Skeletal muscle tissue (tissue), 4 donors: ENCODE results near the gene ANGPT4. TPM values are rescaled to one million over a fixed set of nuclear protein-coding genes. Genes with fewer than 3 reads are reported as not detected.

Experiments used
- H3K27ac ChIP-seq: one replicate; pipeline ENCODE4 v1.7.0; 2013; ENCODE audit warnings: mild to moderate bottlenecking, low read depth, low read length, inconsistent platforms
- H3K27me3 ChIP-seq, 3 donors: one replicate each; pipeline ENCODE4 v1.7.0; 2013; ENCODE audit warnings: low read length in 3 of 3; ENCODE audit not compliant: control insufficient read depth in 3 of 3, insufficient read depth in 3 of 3
- H3K36me3 ChIP-seq, 3 donors: one replicate each; pipeline ENCODE4 v1.7.0; 2013; ENCODE audit warnings: low read length in 3 of 3; ENCODE audit not compliant: control insufficient read depth in 3 of 3, insufficient read depth in 3 of 3
- H3K4me1 ChIP-seq, 3 donors: one replicate each; pipeline ENCODE4 v1.7.0; 2013; ENCODE audit warnings: low read length in 3 of 3, mild to moderate bottlenecking in 3 of 3; ENCODE audit not compliant: control insufficient read depth in 3 of 3, insufficient read depth in 3 of 3
- H3K4me3 ChIP-seq, 3 donors: one replicate each; pipeline ENCODE4 v1.7.0; 2013; ENCODE audit warnings: low read length in 3 of 3
- H3K9ac ChIP-seq, 3 donors: one replicate each; pipeline ENCODE4 v1.7.0; 2013; ENCODE audit warnings: low read length in 3 of 3, mild to moderate bottlenecking in 3 of 3, moderate library complexity in 2 of 3, low read depth in 1 of 3
- H3K9me3 ChIP-seq, 3 donors: one replicate each; pipeline ENCODE4 v1.7.0; 2013; ENCODE audit warnings: low read length in 3 of 3; ENCODE audit not compliant: control insufficient read depth in 3 of 3
- total RNA-seq: library from RNA; depleted of rRNA; stranded (reverse); fragments of >200 nt; gene quantifications from one replicate; pipeline ENCODE4 v1.2.3, GENCODE V29; 2014
- donor health status: Osteomylitis.

Gene ANGPT4
- total RNA-seq, 1 donor from 2014 or later, result under 0.01 TPM

DNA sequence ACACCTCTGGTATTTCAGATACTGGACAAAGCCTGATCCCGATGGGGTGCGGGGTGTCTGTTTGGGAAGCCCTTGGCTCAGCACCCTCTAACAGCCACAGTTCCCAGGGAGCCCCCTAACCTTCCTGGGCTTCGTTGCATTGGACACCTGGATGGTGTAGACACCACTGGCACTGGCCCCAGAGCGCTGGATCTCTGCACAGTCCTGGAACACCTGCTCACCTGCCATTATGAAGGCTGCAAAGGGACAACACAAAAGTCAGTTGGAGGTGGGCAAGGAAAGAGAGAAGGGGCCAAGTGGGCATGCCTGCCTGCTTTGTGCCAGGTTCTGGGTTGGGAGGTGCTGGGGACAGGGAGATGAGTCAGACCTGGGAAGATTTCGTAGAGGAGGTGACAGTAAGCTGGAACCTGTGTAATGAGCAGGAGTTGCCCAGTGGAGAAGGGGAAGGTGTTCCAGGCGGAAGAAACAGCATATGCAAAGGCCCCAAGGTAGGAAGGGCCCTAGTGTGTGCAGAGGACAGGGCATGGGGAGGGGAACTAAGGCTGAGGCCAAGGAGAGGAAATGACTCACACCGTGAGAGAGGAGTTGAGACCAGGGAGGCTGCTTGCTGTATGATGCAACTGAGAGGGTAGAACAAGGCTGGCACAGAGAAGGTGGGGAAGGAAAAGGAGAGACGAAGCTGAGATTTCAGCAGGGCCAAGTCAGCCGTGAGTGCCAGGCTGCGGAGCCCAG lies 34.9 kb downstream of the ANGPT4 start:
- peaks cover 17 to 27% (median 27%) of the 10 kb centered on the region in 3 donors for H3K27me3 ChIP-seq
- H3K4me1 ChIP-seq, result peaks cover 0 to 8% (median 5%) of the 10 kb centered on the region in 3 donors
- no peak overlapping the region for H3K4me3 ChIP-seq
- no peak overlapping the region for H3K27ac ChIP-seq
- H3K36me3 ChIP-seq, result no peaks in the 10 kb centered on the region
- no peak overlapping the region for H3K9ac ChIP-seq
- no peaks in the 10 kb centered on the region for H3K9me3 ChIP-seq

DNA sequence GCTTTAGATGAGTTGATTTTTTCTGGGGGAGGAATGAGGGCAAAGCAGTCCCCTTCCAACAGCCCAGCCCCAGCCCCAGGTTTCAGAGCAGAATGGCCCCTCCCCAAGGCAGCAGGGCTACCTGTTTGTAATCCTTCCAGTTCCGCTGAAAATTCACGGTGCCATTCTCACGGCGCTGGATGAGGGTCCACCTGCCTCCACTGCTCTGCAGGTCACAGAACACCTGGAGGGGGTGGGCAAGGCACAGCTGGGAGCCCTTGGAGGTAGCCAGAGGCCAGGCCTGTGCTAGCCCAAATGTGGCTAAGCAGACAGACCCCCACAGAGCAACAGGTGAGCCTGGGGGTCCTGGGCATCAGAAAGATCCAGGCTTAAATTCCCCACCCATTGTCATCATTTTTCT lies 36.5 kb downstream of the ANGPT4 start:
- H3K4me3 ChIP-seq, result no peak overlapping the region
- H3K27ac ChIP-seq, result no peak overlapping the region
- peaks cover 10 to 27% (median 21%) of the 10 kb centered on the region in 3 donors for H3K27me3 ChIP-seq
- peaks cover 0 to 2% (median under 1%) of the 10 kb centered on the region in 3 donors for H3K4me1 ChIP-seq
- no peak overlapping the region for H3K9ac ChIP-seq
- H3K9me3 ChIP-seq, result no peaks in the 10 kb centered on the region
- no peaks in the 10 kb centered on the region for H3K36me3 ChIP-seq

DNA sequence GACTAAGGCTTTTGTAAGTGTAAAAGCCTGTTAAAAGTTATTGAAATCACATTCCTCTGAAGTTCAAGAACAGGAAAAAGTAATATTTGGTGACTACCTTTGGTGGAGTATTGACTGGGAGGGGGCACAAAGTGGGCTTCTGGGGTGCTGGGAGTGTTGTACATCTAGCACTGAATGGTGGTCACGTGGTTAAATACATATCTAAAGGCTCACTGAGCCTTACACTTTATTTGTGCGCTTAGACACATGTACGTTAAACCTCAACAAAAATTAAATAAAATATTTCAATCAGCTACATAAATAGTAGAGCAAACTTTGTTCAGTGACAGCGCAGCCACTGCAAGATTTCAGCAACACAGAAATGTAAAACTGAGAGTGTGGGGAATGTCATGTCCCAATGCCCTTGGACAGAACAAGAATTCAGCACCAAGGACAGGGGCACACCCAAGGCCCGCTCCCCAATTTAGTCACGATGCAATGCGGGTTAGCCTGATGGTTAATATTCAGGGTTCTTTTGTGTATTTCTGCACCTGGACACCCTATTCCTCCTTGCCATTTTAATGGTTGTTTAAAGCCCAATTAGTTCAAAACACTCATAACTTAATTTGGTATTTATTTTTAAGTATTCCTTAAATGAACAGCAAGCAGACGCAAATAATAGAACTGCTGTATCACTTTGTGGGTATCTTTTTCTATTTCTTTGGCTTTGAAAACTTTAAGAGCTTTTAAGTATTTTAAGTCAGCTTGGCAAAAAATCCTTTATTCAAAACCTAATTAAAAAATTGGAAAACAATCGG lies 37.4 kb downstream of the ANGPT4 start:
- no peak overlapping the region for H3K9ac ChIP-seq
- H3K4me1 ChIP-seq, result no peaks in the 10 kb centered on the region
- no peak overlapping the region for H3K4me3 ChIP-seq
- H3K36me3 ChIP-seq, result no peaks in the 10 kb centered on the region
- no peaks in the 10 kb centered on the region for H3K9me3 ChIP-seq
- peaks cover 4 to 22% (median 19%) of the 10 kb centered on the region in 3 donors for H3K27me3 ChIP-seq
- H3K27ac ChIP-seq, result no peak overlapping the region

DNA sequence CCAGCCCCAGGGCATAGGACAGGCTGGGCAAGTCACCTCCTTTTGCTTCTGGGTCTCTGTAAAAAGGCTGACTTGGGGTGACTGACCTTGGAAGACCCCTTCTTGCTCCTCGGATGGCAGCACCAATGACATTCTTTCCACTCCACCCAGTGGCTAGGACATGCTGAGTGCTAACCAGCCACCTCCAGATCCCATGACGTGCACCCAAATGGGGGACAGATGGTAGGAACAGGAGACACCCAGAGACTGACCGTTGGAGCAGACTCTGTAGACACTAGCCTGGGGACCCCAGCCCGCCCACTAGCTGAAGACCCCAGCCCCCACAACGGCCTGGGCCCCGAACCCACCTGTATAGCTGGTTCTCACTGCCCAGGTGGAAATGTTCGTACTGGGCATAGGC lies 38.3 kb downstream of the ANGPT4 start:
- Histone ChIP-seq H3K4me1 (no peaks in the 10 kb centered on the region), H3K36me3 (no peaks in the 10 kb centered on the region), H3K9ac (no peak overlapping the region), H3K4me3 (no peak overlapping the region), H3K27ac (no peak overlapping the region), H3K27me3 (peaks cover 0 to 25% (median 11%) of the 10 kb centered on the region in 3 donors), H3K9me3 (no peaks in the 10 kb centered on the region)

DNA sequence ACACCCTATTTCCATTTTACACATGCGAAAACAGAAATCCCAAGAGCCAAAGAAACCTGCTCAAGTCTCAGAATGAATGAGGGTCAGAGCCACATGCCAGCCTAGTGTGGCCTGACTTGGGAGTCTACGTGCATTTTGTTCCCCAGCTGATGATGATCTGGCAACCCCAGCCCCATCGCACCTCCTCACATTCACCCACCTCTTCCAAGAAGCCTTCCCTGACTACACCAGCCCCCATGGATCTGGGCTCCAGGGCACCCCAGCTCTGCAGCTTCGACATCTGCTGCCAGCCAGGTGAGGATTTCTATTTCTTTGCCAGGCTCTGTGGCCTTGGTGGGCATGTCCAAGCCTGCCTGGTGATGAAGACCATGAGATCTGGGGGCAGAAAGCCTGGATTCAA lies 41.0 kb downstream of the ANGPT4 start:
- no peak overlapping the region for H3K9ac ChIP-seq
- H3K27ac ChIP-seq, result no peak overlapping the region
- H3K36me3 ChIP-seq, result no peaks in the 10 kb centered on the region
- H3K9me3 ChIP-seq, result no peaks in the 10 kb centered on the region
- H3K27me3 ChIP-seq, result peaks cover 0 to 31% (median 11%) of the 10 kb centered on the region in 3 donors
- no peaks in the 10 kb centered on the region for H3K4me1 ChIP-seq
- H3K4me3 ChIP-seq, result no peak overlapping the region

DNA sequence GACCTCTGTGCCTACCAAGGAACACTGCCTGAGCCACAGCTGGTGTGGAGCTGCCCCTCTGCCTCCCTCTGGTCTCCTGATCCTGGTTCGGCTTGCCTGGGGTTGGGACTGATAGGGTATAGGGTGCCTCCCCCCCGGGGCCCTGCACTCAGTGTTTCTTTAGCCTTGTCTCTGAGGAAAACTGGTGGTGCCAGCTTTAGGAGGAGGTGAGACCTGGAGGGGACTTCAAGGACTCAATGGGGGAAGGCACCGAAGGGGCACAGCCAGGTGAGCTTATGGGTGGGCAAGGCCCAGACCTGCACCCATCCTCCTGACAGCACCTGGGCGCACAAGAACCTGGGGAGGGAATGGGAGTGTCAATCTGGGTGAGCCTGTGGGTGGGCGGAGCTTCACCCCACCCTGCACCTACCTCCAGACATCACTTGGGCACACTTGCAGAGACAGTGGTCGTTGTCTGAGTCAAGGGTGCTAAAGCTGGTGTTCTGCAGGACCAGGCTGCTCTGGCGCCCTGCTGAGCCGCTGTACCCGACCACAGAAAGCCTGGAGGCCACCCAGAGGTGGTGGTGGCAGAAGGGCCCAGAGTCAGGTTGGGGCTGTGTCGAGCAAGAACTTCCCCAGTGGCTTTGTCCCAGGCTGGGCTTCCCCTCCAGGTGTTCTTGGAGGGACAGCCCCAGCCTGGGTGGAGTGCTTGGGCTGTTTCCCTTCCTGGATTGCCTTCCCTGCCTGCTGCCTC lies 42.1 kb downstream of the ANGPT4 start:
- Histone ChIP-seq H3K4me3 (no peak overlapping the region), H3K36me3 (no peaks in the 10 kb centered on the region), H3K9me3 (no peaks in the 10 kb centered on the region), H3K27me3 (peaks cover 0 to 33% (median 17%) of the 10 kb centered on the region in 3 donors), H3K4me1 (no peaks in the 10 kb centered on the region), H3K27ac (no peak overlapping the region), H3K9ac (no peak overlapping the region)

DNA sequence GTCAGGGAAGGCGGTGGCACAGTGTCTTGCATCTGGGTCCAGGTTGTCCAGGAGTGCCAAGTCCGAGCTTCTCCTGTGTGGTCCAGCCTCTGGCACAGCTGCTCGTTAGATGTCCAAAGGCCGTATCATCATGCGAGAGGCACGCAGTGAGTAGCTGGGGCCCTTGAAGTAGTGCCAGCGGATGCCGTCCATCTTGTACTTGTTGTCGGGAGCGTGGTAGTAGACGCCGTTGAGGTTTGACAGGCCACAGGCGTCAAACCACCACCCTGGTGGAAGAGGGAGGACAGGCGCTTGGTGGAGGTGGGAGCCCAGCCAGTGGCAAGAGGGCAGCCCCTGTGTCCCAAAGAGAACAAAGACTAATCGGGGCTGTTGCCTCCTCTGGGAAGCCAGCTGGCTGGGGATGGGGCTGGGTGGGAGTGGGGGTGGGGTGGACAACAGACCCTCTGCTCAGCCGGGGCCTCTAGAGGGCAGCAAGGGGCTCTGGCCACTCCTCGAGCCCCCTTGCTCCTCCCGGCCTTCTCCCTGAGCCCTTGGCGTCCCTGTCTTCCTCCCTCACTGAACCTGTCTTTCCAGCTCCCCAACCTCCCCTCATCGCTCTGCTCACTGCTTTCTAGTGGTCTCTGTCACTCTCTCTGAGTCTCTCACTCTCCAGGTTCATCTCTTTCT lies 43.1 kb downstream of the ANGPT4 start:
- no peaks in the 10 kb centered on the region for H3K36me3 ChIP-seq
- no peak overlapping the region for H3K27ac ChIP-seq

DNA sequence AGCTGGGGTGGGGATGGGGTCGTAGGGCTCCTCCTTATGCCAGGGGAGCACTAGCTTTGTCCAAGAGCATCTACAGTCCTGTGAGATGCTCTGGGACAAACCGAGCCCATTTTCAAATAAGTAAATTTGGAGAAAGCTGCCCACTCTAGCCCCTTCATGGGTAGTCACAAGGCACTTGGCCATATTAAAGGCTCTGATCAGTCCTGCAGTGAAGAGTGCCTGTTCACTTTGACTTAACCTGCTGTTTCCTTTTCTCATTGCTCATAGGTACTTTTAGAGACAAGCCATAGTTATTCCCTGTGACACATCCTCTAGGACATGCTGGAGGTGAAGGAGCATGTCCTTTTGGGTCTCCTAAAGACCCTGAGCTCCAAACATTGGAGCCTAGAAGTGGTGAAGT lies 44.2 kb downstream of the ANGPT4 start:
- H3K4me1 ChIP-seq, result no peaks in the 10 kb centered on the region
- no peak overlapping the region for H3K4me3 ChIP-seq
- H3K9me3 ChIP-seq, result no peaks in the 10 kb centered on the region
- peaks cover 0 to 38% (median 26%) of the 10 kb centered on the region in 3 donors for H3K27me3 ChIP-seq
- no peak overlapping the region for H3K9ac ChIP-seq
- H3K36me3 ChIP-seq, result no peaks in the 10 kb centered on the region
- no peak overlapping the region for H3K27ac ChIP-seq

More for the DNA sequence above, 43.1 kb downstream of the ANGPT4 start:
- Histone ChIP-seq H3K9ac (no peak overlapping the region), H3K4me3 (no peak overlapping the region), H3K4me1 (no peaks in the 10 kb centered on the region), H3K27me3 (peaks cover 0 to 38% (median 24%) of the 10 kb centered on the region in 3 donors), H3K9me3 (no peaks in the 10 kb centered on the region)

DNA sequence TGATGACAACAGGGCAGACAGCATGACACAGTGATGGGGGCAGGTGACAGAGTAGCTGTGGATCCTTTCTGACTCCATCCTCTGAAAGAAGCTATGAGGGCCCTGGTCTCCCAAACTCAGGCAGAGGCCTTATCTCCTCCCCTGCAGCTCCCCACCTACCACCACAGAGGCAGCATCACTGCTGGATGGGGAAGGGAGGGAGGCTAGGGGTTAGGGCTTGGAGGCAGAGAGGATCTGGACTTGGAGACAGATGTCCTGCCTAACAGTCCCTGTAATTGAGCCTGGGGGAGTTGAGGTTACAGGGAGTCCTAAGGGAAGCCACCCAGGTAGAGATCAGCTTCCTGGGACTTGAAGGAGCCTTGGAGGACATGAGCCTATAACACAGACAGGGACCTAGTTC lies 44.7 kb downstream of the ANGPT4 start:
- H3K9me3 ChIP-seq, result no peaks in the 10 kb centered on the region
- H3K27me3 ChIP-seq, result peaks cover 0 to 40% (median 26%) of the 10 kb centered on the region in 3 donors
- no peaks in the 10 kb centered on the region for H3K36me3 ChIP-seq
- H3K4me3 ChIP-seq, result no peak overlapping the region
- no peak overlapping the region for H3K9ac ChIP-seq
- no peaks in the 10 kb centered on the region for H3K4me1 ChIP-seq
- H3K27ac ChIP-seq, result no peak overlapping the region
